CD4-positive, alpha-beta T cell (primary cell): ENCODE measurements around the gene SDK1. TPM values are rescaled to one million over a fixed set of nuclear protein-coding genes. Genes with fewer than 3 reads are reported as not detected.

Source experiments
- ATAC-seq: fragments of 200-7000 bp; cut with Tn5 transposase; one replicate; pipeline ENCODE4 v1.10.0; 2022; ENCODE audit warnings: mild to moderate bottlenecking; ENCODE audit not compliant: poor library complexity
- CTCF ChIA-PET: fragments of 350-600 bp; sonication (Branson Sonifier 250); formaldehyde crosslinking; loops from one replicate; lab custom pipeline; 2021; ENCODE audit warnings: antibody characterized with exemption, inconsistent platforms; lab: Charles Lee
- POLR2A ChIA-PET: fragments of 350-600 bp; sonication (Branson Sonifier 250); formaldehyde crosslinking; loops from one replicate; lab custom pipeline; 2021; ENCODE audit warnings: antibody characterized with exemption, inconsistent platforms; lab: Charles Lee
- DNase-seq, 14 experiments: peaks; one replicate each; pipeline ENCODE4 v3.0.0-alpha.2; 2013 to 2020; ENCODE audit warnings: mixed read lengths in 2 of 14
- H3K27ac ChIP-seq, 2 donors: one replicate each; pipeline versions ENCODE4 v1.5.1 to v1.7.0; 2013; ENCODE audit warnings: low read length in 2 of 2, low read depth in 1 of 2, mild to moderate bottlenecking in 1 of 2
- H3K27me3 ChIP-seq, 2 experiments: 1 replicate in 1 of 2; 2 replicates in 1 of 2; pipeline versions ENCODE4 v1.6.1 to v1.7.0; 2013; ENCODE audit warnings: low read length in 2 of 2, control low read depth in 1 of 2, mild to moderate bottlenecking in 1 of 2, moderate library complexity in 1 of 2; ENCODE audit not compliant: insufficient read depth in 2 of 2, control insufficient read depth in 1 of 2
- H3K36me3 ChIP-seq: one replicate; pipeline ENCODE4 v1.6.1; 2013; ENCODE audit warnings: low read length, control low read depth; ENCODE audit not compliant: insufficient read depth
- H3K4me1 ChIP-seq: one replicate; pipeline ENCODE4 v1.6.1; 2013; ENCODE audit warnings: low read length, control low read depth; ENCODE audit not compliant: insufficient read depth
- H3K4me3 ChIP-seq: one replicate; pipeline ENCODE4 v1.5.1; 2013; ENCODE audit warnings: mild to moderate bottlenecking, low read length, moderate library complexity
- H3K9me3 ChIP-seq, 2 experiments: 1 replicate in 1 of 2; 2 replicates in 1 of 2; pipeline versions ENCODE4 v1.6.1 to v1.7.0; 2013; ENCODE audit warnings: low read length in 2 of 2, mild to moderate bottlenecking in 2 of 2, control low read depth in 1 of 2, moderate library complexity in 1 of 2; ENCODE audit not compliant: control insufficient read depth in 1 of 2, insufficient read depth in 1 of 2
- H3K27ac Mint-ChIP-seq: one replicate; pipeline ENCODE4 v1.8.0; 2020; ENCODE audit warnings: mixed read lengths
- H3K27me3 Mint-ChIP-seq: one replicate; pipeline ENCODE4 v1.8.0; 2021; ENCODE audit warnings: mixed read lengths
- H3K36me3 Mint-ChIP-seq: one replicate; pipeline ENCODE4 v1.8.0; 2021; ENCODE audit warnings: low read depth, mixed read lengths
- H3K4me1 Mint-ChIP-seq: one replicate; pipeline ENCODE4 v1.8.0; 2021; ENCODE audit warnings: low read depth, mixed read lengths
- H3K4me3 Mint-ChIP-seq: one replicate; pipeline ENCODE4 v1.8.0; 2020; ENCODE audit warnings: mild to moderate bottlenecking, mixed read lengths
- H3K9me3 Mint-ChIP-seq: one replicate; pipeline ENCODE4 v1.8.0; 2020; ENCODE audit warnings: mixed read lengths
- intact Hi-C, 2 experiments: fragments of 100-400 bp; cut with DNase I in 1 of 2; cut with micrococcal nuclease in 1 of 2; formaldehyde crosslinking; loops; one replicate each; pipeline versions ENCODE4 v1.15.1 to v1.9.0; 2023 to 2025; cut with DNase I, micrococcal nuclease
- total RNA-seq, 174 experiments: library from RNA in 2 of 174; stranded (reverse) in 2 of 174; gene quantifications; one replicate each; pipeline ENCODE4 v1.2.3 and lab custom pipeline; 2021 to 2026
- TF ChIP-seq, protein P1 (sequence below): fragments of 200-600 bp; IDR thresholded peaks from one replicate; pipeline ENCODE4 v1.8.0; 2022; ENCODE audit warnings: antibody characterized with exemption, mild to moderate bottlenecking

Gene SDK1
- total RNA-seq, 2 experiments from 2014 or later, result 1.1 to 1.3 TPM

DNA sequence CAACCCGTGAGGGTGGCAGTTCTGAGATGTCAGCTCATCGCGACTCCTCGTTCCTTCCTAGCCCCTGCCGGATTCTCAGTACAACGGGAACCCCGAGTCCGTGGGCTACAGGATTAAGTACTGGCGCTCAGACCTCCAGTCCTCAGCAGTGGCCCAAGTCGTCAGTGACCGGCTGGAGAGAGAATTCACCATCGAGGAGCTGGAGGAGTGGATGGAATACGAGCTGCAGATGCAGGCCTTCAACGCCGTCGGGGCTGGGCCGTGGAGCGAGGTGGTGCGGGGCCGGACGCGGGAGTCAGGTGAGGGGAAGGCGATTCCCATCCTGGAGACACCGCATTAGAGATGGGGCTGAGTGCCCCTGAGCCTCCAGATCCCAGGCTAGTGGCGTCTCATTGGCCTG lies 812.9 kb downstream of the SDK1 start:
- H3K4me3 Mint-ChIP-seq, result no peak overlapping the region
- no peaks in the 10 kb centered on the region for H3K27me3 ChIP-seq
- no peak overlapping the region for H3K27ac ChIP-seq
- no peaks in the 10 kb centered on the region for H3K4me1 Mint-ChIP-seq
- ChIA-PET POLR2A (no interaction called here), CTCF (no interaction called here)
- no peaks in the 10 kb centered on the region for H3K27me3 Mint-ChIP-seq
- H3K9me3 Mint-ChIP-seq, result peaks cover 3% of the 10 kb centered on the region
- H3K4me3 ChIP-seq, result no peak overlapping the region
- TF ChIP-seq, protein P1, sequence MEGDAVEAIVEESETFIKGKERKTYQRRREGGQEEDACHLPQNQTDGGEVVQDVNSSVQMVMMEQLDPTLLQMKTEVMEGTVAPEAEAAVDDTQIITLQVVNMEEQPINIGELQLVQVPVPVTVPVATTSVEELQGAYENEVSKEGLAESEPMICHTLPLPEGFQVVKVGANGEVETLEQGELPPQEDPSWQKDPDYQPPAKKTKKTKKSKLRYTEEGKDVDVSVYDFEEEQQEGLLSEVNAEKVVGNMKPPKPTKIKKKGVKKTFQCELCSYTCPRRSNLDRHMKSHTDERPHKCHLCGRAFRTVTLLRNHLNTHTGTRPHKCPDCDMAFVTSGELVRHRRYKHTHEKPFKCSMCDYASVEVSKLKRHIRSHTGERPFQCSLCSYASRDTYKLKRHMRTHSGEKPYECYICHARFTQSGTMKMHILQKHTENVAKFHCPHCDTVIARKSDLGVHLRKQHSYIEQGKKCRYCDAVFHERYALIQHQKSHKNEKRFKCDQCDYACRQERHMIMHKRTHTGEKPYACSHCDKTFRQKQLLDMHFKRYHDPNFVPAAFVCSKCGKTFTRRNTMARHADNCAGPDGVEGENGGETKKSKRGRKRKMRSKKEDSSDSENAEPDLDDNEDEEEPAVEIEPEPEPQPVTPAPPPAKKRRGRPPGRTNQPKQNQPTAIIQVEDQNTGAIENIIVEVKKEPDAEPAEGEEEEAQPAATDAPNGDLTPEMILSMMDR, result no peak
- no peak overlapping the region for H3K27ac Mint-ChIP-seq
- DNase-seq (no peak), ATAC-seq (no peak)
- intact Hi-C loops, result no loop called here
- H3K36me3 Mint-ChIP-seq, result no peaks in the 10 kb centered on the region
- peaks cover 0 to 24% of the 10 kb centered on the region in 2 experiments for H3K9me3 ChIP-seq
- no peaks in the 10 kb centered on the region for H3K36me3 ChIP-seq
- H3K4me1 ChIP-seq, result no peaks in the 10 kb centered on the region

- DNase-seq (no peak), ATAC-seq (no peak)
- no peaks in the 10 kb centered on the region for H3K27me3 Mint-ChIP-seq
- no peaks in the 10 kb centered on the region for H3K4me1 Mint-ChIP-seq
- no peak overlapping the region for H3K4me3 Mint-ChIP-seq
- peaks cover 5% of the 10 kb centered on the region for H3K36me3 Mint-ChIP-seq
- H3K9me3 Mint-ChIP-seq, result peaks cover 9% of the 10 kb centered on the region
- intact Hi-C loops, result no loop called here
- ChIA-PET POLR2A (no interaction called here), CTCF (no interaction called here)
- Histone ChIP-seq H3K4me1 (no peaks in the 10 kb centered on the region), H3K27me3 (no peaks in the 10 kb centered on the region), H3K27ac (no peak overlapping the region), H3K4me3 (no peak overlapping the region), H3K36me3 (no peaks in the 10 kb centered on the region), H3K9me3 (peaks cover 4 to 22% of the 10 kb centered on the region in 2 experiments)
- TF ChIP-seq, protein P1, result no peak
- no peak overlapping the region for H3K27ac Mint-ChIP-seq
Measured at GRCh38 chr7:4115442-4115841, 814.4 kb downstream of the SDK1 start.

DNA sequence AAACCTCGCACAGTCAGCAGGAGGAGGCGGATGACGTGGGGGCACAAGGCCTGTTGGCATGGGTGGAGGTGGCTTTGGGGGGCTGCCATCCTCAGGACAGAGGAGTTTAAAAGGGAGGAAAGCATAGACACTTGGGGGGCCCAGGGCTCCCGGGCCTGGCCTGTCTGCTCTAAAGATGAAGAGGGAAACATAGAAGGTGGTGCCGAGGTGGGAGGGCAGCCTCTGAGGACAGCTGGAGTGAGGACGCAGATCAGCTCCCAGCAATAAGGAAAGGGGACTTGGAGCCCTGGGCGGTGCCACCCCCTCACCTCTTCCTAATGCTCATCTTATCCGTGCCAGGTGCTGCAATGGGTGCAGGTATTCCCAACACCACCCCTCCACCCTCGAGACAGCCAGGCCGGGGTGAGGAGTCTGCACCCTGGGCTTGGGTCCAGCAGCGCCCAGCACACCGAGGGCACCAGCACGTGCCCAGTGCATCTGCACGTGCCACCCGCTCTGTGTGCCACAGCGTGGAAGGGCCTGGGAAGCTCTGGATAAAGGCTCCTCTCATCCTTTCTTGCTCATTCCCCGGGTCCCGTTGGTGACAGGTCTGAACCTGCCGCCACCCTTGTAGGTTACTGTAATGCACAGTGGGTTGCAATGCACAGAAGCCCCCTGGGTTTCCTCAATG lies 815.0 kb downstream of the SDK1 start:
- no peak overlapping the region for H3K4me3 Mint-ChIP-seq
- TF ChIP-seq, protein P1, result no peak
- CTCF ChIA-PET, result no interaction called here
- ATAC-seq, result no peak
- no peak for DNase-seq
- intact Hi-C loops, result no loop called here
- H3K4me3 ChIP-seq, result no peak overlapping the region
- no peaks in the 10 kb centered on the region for H3K4me1 Mint-ChIP-seq
- no peak overlapping the region for H3K27ac ChIP-seq
- POLR2A ChIA-PET, result no interaction called here
- H3K4me1 ChIP-seq, result no peaks in the 10 kb centered on the region
- no peaks in the 10 kb centered on the region for H3K27me3 Mint-ChIP-seq
- H3K9me3 Mint-ChIP-seq, result peaks cover 9% of the 10 kb centered on the region
- H3K27ac Mint-ChIP-seq, result no peak overlapping the region
- H3K36me3 Mint-ChIP-seq, result peaks cover 5% of the 10 kb centered on the region
- peaks cover 4 to 24% of the 10 kb centered on the region in 2 experiments for H3K9me3 ChIP-seq
- no peaks in the 10 kb centered on the region for H3K36me3 ChIP-seq
- H3K27me3 ChIP-seq, result no peaks in the 10 kb centered on the region
